HepG2 (cell line): ENCODE results near the gene SEC31B. TPM values are rescaled to one million over a fixed set of nuclear protein-coding genes. Genes with fewer than 3 reads are reported as not detected.

Source experiments
- GTF3A ChIP-seq: sonication (generic); formaldehyde crosslinking; conservative IDR thresholded peaks from 2 replicates; pipeline ENCODE4 v1.4.0; 2020; ENCODE audit warnings: mild to moderate bottlenecking, missing genetic modification reagents
- NFYC ChIP-seq: IDR thresholded peaks from 2 replicates; pipeline ENCODE4 v1.6.1; 2016; ENCODE audit warnings: missing genetic modification reagents, missing compliant biosample characterization
- NPAS2 ChIP-seq: sonication (generic); formaldehyde crosslinking; IDR thresholded peaks from 2 replicates; pipeline ENCODE4 v1.8.0; 2022; ENCODE audit warnings: mild to moderate bottlenecking, missing genetic modification reagents, borderline replicate concordance
- SOX6 ChIP-seq, 2 experiments: fragments of 450-650 bp in 1 of 2; sonication (generic) in 1 of 2; formaldehyde crosslinking in 1 of 2; IDR thresholded peaks; 2 replicates each; pipeline versions ENCODE4 v1.4.0 to v1.6.1; 2017 to 2020; ENCODE audit warnings: antibody characterized with exemption in 1 of 2, mild to moderate bottlenecking in 1 of 2, missing genetic modification reagents in 1 of 2
- THAP11 ChIP-seq: IDR thresholded peaks from 2 replicates; pipeline ENCODE4 v1.6.1; 2016; ENCODE audit warnings: missing biosample characterization, missing genetic modification reagents
- ZNF253 ChIP-seq: sonication (generic); formaldehyde crosslinking; IDR thresholded peaks from 2 replicates; pipeline ENCODE4 v1.8.0; 2022; ENCODE audit warnings: mild to moderate bottlenecking, missing genetic modification reagents, borderline replicate concordance
- ZNF264 ChIP-seq: sonication (generic); formaldehyde crosslinking; IDR thresholded peaks from 2 replicates; pipeline ENCODE4 v1.4.0; 2020; ENCODE audit warnings: missing genetic modification reagents
- ZNF776 ChIP-seq: sonication (generic); formaldehyde crosslinking; IDR thresholded peaks from 2 replicates; pipeline ENCODE4 v1.4.0; 2020; ENCODE audit warnings: mild to moderate bottlenecking, missing genetic modification reagents
- polyA plus RNA-seq, 8 experiments: library from polyadenylated mRNA; depleted of rRNA in 3 of 8; stranded (reverse) in 7 of 8; unstranded in 1 of 8; fragments of >200 nt; fragmentation: Illumina TruSeq in 4 of 8; extraction: Trizol in 4 of 8; gene quantifications; 2 replicates each; pipeline versions ENCODE4 v1.2.1 to v1.2.3, GENCODE V29; 2011 to 2016; ENCODE audit warnings: low read depth in 4 of 8, missing spikeins in 1 of 8, mixed read lengths in 1 of 8; ENCODE audit not compliant: insufficient read depth in 1 of 8
- total RNA-seq, 5 experiments: library from RNA; depleted of rRNA; stranded (reverse); fragments of >200 nt; fragmentation: Illumina TruSeq; extraction: Trizol; gene quantifications; 2 replicates each; pipeline ENCODE4 v1.2.3, GENCODE V29; 2016; ENCODE audit warnings: low read depth in 1 of 5
- TF ChIP-seq, protein P1 (sequence below): IDR thresholded peaks from 2 replicates; pipeline ENCODE4 v1.6.1; 2018; ENCODE audit warnings: missing genetic modification reagents
- TF ChIP-seq, protein P2 (sequence below): sonication (generic); formaldehyde crosslinking; IDR thresholded peaks from 2 replicates; pipeline ENCODE4 v1.4.0; 2020; ENCODE audit warnings: missing genetic modification reagents
- TF ChIP-seq, protein P3 (sequence below): sonication (generic); formaldehyde crosslinking; IDR thresholded peaks from 2 replicates; pipeline ENCODE4 v1.4.0; 2020; ENCODE audit warnings: missing genetic modification reagents
- TF ChIP-seq, protein P4 (sequence below): sonication (generic); formaldehyde crosslinking; IDR thresholded peaks from 2 replicates; pipeline ENCODE4 v1.4.0; 2020; ENCODE audit warnings: missing genetic modification reagents, mild to moderate bottlenecking, borderline replicate concordance
- TF ChIP-seq, protein P5 (sequence below): sonication (generic); formaldehyde crosslinking; IDR thresholded peaks from 2 replicates; pipeline ENCODE4 v1.4.0; 2020; ENCODE audit warnings: missing genetic modification reagents

SEC31B gene
- total and polyA plus RNA-seq, 2 of the 13 experiments (the other 11 are each of a cell fraction or from before 2014, with no cell fraction given), result 2.0 to 8.3 TPM

DNA sequence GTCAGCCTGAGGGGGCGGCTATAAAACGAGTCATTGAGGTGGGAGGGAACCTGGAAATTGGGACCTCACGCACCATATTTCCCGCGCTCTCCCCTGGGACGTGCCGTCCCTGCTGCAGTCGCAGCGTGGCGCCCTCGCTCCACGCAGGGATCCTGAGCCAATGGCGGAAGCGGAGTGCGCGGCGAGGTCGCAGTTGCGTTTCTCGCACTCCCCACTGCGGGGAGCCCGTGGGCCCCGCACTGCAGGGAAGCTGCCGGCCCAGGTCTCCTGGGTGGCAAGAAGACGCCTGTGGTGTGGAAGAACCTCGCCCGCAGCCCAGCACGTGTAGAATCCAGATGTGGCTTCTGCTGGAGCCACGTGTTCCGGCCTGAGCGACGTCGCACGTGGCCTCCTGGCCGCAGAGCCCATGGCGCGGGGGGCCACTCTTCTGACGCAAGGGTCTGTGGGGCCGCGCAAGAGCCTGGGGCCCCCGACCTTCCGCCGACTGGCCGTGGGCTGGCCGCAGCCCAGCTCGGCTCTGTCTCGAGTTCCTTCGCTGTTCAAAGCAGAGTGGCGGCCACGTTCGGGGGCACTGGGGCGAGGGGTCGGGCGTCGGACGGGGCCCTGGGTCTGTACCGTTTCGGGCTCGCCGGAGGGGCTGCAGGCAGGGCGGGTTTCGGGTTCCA is 42.5 kb upstream of the SEC31B start (continued):
- no peak for TF ChIP-seq SOX6 (IDR thresholded peaks at IDR 0.05)
- TF ChIP-seq SOX6 (CRISPR knock-in tag; IDR thresholded peaks at IDR 0.05), result no peak
- TF ChIP-seq, protein P1, sequence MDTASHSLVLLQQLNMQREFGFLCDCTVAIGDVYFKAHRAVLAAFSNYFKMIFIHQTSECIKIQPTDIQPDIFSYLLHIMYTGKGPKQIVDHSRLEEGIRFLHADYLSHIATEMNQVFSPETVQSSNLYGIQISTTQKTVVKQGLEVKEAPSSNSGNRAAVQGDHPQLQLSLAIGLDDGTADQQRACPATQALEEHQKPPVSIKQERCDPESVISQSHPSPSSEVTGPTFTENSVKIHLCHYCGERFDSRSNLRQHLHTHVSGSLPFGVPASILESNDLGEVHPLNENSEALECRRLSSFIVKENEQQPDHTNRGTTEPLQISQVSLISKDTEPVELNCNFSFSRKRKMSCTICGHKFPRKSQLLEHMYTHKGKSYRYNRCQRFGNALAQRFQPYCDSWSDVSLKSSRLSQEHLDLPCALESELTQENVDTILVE (CRISPR knock-in tag), result no peak
- TF ChIP-seq ZNF264 (CRISPR knock-in tag), result no peak
- no peak for TF ChIP-seq NFYC
- TF ChIP-seq, protein P2, sequence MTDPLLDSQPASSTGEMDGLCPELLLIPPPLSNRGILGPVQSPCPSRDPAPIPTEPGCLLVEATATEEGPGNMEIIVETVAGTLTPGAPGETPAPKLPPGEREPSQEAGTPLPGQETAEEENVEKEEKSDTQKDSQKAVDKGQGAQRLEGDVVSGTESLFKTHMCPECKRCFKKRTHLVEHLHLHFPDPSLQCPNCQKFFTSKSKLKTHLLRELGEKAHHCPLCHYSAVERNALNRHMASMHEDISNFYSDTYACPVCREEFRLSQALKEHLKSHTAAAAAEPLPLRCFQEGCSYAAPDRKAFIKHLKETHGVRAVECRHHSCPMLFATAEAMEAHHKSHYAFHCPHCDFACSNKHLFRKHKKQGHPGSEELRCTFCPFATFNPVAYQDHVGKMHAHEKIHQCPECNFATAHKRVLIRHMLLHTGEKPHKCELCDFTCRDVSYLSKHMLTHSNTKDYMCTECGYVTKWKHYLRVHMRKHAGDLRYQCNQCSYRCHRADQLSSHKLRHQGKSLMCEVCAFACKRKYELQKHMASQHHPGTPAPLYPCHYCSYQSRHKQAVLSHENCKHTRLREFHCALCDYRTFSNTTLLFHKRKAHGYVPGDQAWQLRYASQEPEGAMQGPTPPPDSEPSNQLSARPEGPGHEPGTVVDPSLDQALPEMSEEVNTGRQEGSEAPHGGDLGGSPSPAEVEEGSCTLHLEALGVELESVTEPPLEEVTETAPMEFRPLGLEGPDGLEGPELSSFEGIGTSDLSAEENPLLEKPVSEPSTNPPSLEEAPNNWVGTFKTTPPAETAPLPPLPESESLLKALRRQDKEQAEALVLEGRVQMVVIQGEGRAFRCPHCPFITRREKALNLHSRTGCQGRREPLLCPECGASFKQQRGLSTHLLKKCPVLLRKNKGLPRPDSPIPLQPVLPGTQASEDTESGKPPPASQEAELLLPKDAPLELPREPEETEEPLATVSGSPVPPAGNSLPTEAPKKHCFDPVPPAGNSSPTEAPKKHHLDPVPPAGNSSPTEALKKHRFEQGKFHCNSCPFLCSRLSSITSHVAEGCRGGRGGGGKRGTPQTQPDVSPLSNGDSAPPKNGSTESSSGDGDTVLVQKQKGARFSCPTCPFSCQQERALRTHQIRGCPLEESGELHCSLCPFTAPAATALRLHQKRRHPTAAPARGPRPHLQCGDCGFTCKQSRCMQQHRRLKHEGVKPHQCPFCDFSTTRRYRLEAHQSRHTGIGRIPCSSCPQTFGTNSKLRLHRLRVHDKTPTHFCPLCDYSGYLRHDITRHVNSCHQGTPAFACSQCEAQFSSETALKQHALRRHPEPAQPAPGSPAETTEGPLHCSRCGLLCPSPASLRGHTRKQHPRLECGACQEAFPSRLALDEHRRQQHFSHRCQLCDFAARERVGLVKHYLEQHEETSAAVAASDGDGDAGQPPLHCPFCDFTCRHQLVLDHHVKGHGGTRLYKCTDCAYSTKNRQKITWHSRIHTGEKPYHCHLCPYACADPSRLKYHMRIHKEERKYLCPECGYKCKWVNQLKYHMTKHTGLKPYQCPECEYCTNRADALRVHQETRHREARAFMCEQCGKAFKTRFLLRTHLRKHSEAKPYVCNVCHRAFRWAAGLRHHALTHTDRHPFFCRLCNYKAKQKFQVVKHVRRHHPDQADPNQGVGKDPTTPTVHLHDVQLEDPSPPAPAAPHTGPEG (CRISPR knock-in tag), result no peak
- TF ChIP-seq, protein P3, sequence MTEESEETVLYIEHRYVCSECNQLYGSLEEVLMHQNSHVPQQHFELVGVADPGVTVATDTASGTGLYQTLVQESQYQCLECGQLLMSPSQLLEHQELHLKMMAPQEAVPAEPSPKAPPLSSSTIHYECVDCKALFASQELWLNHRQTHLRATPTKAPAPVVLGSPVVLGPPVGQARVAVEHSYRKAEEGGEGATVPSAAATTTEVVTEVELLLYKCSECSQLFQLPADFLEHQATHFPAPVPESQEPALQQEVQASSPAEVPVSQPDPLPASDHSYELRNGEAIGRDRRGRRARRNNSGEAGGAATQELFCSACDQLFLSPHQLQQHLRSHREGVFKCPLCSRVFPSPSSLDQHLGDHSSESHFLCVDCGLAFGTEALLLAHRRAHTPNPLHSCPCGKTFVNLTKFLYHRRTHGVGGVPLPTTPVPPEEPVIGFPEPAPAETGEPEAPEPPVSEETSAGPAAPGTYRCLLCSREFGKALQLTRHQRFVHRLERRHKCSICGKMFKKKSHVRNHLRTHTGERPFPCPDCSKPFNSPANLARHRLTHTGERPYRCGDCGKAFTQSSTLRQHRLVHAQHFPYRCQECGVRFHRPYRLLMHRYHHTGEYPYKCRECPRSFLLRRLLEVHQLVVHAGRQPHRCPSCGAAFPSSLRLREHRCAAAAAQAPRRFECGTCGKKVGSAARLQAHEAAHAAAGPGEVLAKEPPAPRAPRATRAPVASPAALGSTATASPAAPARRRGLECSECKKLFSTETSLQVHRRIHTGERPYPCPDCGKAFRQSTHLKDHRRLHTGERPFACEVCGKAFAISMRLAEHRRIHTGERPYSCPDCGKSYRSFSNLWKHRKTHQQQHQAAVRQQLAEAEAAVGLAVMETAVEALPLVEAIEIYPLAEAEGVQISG (CRISPR knock-in tag), result peak; percentile 47; the same call in 1 of the 2 replicates
- TF ChIP-seq ZNF253 (CRISPR knock-in tag), result no peak
- peak; percentile 57; the same call in 1 of the 2 replicates for TF ChIP-seq ZNF776 (CRISPR knock-in tag)
- TF ChIP-seq, protein P4, sequence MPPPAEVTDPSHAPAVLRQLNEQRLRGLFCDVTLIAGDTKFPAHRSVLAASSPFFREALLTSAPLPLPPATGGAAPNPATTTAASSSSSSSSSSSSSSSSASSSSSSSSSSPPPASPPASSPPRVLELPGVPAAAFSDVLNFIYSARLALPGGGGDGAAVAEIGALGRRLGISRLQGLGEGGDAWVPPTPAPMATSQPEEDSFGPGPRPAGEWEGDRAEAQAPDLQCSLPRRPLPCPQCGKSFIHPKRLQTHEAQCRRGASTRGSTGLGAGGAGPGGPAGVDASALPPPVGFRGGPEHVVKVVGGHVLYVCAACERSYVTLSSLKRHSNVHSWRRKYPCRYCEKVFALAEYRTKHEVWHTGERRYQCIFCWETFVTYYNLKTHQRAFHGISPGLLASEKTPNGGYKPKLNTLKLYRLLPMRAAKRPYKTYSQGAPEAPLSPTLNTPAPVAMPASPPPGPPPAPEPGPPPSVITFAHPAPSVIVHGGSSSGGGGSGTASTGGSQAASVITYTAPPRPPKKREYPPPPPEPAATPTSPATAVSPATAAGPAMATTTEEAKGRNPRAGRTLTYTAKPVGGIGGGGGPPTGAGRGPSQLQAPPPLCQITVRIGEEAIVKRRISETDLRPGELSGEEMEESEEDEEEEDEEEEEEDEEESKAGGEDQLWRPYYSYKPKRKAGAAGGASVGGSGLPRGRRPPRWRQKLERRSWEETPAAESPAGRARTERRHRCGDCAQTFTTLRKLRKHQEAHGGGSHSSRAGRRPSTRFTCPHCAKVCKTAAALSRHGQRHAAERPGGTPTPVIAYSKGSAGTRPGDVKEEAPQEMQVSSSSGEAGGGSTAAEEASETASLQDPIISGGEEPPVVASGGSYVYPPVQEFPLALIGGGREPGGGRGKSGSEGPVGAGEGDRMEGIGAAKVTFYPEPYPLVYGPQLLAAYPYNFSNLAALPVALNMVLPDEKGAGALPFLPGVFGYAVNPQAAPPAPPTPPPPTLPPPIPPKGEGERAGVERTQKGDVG, result 0 out of 2 replicates have a peak, but pooled peaks have one; percentile 58
- TF ChIP-seq GTF3A (CRISPR knock-in tag), result no peak
- peak; percentile 47; the same call in 1 of the 2 replicates for TF ChIP-seq THAP11
- TF ChIP-seq, protein P5, sequence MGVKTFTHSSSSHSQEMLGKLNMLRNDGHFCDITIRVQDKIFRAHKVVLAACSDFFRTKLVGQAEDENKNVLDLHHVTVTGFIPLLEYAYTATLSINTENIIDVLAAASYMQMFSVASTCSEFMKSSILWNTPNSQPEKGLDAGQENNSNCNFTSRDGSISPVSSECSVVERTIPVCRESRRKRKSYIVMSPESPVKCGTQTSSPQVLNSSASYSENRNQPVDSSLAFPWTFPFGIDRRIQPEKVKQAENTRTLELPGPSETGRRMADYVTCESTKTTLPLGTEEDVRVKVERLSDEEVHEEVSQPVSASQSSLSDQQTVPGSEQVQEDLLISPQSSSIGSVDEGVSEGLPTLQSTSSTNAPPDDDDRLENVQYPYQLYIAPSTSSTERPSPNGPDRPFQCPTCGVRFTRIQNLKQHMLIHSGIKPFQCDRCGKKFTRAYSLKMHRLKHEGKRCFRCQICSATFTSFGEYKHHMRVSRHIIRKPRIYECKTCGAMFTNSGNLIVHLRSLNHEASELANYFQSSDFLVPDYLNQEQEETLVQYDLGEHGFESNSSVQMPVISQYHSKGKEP, result no peak
- no peak for TF ChIP-seq NPAS2 (CRISPR knock-in tag)
